Astrocyte (in vitro differentiated cells and primary cell): Measurements from ENCODE around the gene SSBP3. TPM values are rescaled to one million over a fixed set of nuclear protein-coding genes. Genes with fewer than 3 reads are reported as not detected.

Source experiments
- DNase-seq: peaks from one replicate; pipeline ENCODE4 v3.0.0-alpha.2; 2010; ENCODE audit warnings: low read depth
- FAIRE-seq: peaks from 2 replicates; lab custom pipeline; 2011; peaks lifted over from hg19 to GRCh38; lab: Jason Lieb, UNC
- H2AFZ ChIP-seq: 2 replicates; pipeline ENCODE4 v1.6.0; 2012; ENCODE audit warnings: low read depth, low read length, inconsistent platforms
- H3K27ac ChIP-seq: 2 replicates; pipeline ENCODE4 v1.5.1; 2011; ENCODE audit warnings: low read depth, low read length, inconsistent platforms
- H3K27me3 ChIP-seq: 2 replicates; pipeline ENCODE4 v1.6.0; 2011; ENCODE audit warnings: low read length, inconsistent platforms; ENCODE audit not compliant: insufficient read depth
- H3K36me3 ChIP-seq: 2 replicates; pipeline ENCODE4 v1.5.1; 2011; ENCODE audit warnings: low read length, inconsistent platforms; ENCODE audit not compliant: insufficient read depth
- H3K4me1 ChIP-seq: 2 replicates; pipeline ENCODE4 v1.5.1; 2011; ENCODE audit warnings: low read length, inconsistent platforms; ENCODE audit not compliant: insufficient read depth
- H3K4me2 ChIP-seq: 2 replicates; pipeline ENCODE4 v1.6.0; 2012; ENCODE audit warnings: low read length, inconsistent platforms
- H3K4me3 ChIP-seq: 2 replicates; pipeline ENCODE4 v1.5.1; 2011; ENCODE audit warnings: low read depth, mild to moderate bottlenecking, low read length, inconsistent platforms; ENCODE audit not compliant: insufficient read depth
- H3K79me2 ChIP-seq: 2 replicates; pipeline ENCODE4 v1.6.0; 2012; ENCODE audit warnings: mild to moderate bottlenecking, low read length, inconsistent platforms; ENCODE audit not compliant: insufficient read depth
- H3K9ac ChIP-seq: 2 replicates; pipeline ENCODE4 v1.6.0; 2012; ENCODE audit warnings: mild to moderate bottlenecking, low read length, inconsistent platforms
- H3K9me3 ChIP-seq: 2 replicates; pipeline ENCODE4 v1.5.1; 2012; ENCODE audit warnings: low read depth, mild to moderate bottlenecking, low read length, inconsistent platforms; ENCODE audit not compliant: insufficient read depth
- H4K20me1 ChIP-seq: 2 replicates; pipeline ENCODE4 v1.6.0; 2012; ENCODE audit warnings: low read length, inconsistent platforms; ENCODE audit not compliant: insufficient read depth
- H3K27ac Mint-ChIP-seq: one replicate; pipeline ENCODE4 v1.8.0; 2021; ENCODE audit warnings: mild to moderate bottlenecking, mixed read lengths; ENCODE audit not compliant: unreplicated experiment
- H3K27me3 Mint-ChIP-seq: one replicate; pipeline ENCODE4 v1.8.0; 2021; ENCODE audit warnings: low read depth, mixed read lengths; ENCODE audit not compliant: unreplicated experiment
- H3K36me3 Mint-ChIP-seq: one replicate; pipeline ENCODE4 v1.8.0; 2021; ENCODE audit warnings: low read depth, mixed read lengths; ENCODE audit not compliant: unreplicated experiment
- H3K4me1 Mint-ChIP-seq: one replicate; pipeline ENCODE4 v1.8.0; 2021; ENCODE audit warnings: low read depth, mixed read lengths; ENCODE audit not compliant: unreplicated experiment
- H3K4me3 Mint-ChIP-seq: one replicate; pipeline ENCODE4 v1.8.0; 2021; ENCODE audit warnings: mild to moderate bottlenecking, moderate library complexity, mixed read lengths; ENCODE audit not compliant: unreplicated experiment
- H3K9me3 Mint-ChIP-seq: one replicate; pipeline ENCODE4 v1.8.0; 2021; ENCODE audit warnings: mild to moderate bottlenecking, mixed read lengths; ENCODE audit not compliant: unreplicated experiment
- CTCF ChIP-seq: IDR thresholded peaks from 2 replicates; pipeline ENCODE4 v1.5.1; 2011; ENCODE audit warnings: low read depth, mild to moderate bottlenecking, inconsistent platforms, low read length, moderate library complexity; ENCODE audit not compliant: insufficient read depth
- EZH2 ChIP-seq: IDR thresholded peaks from 2 replicates; pipeline ENCODE4 v1.6.1; 2012; ENCODE audit warnings: mild to moderate bottlenecking, low read length, inconsistent platforms; ENCODE audit not compliant: insufficient read depth
- total RNA-seq: library from RNA; stranded (reverse); gene quantifications from 2 replicates; pipeline ENCODE4 v1.2.1, GENCODE V29; 2021

Gene SSBP3
- total RNA-seq, 1 donor from 2014 or later: 89.8 TPM

- Histone ChIP-seq H3K9me3 (no peaks in the 10 kb centered on the region), H3K9ac (peak overlapping the region; percentile 56), H2AFZ (no peak overlapping the region), H3K4me3 (peak overlapping the region; percentile 34), H3K27ac (peak overlapping the region; percentile 35), H3K4me1 (peaks cover 36% of the 10 kb centered on the region), H3K27me3 (no peaks in the 10 kb centered on the region), H3K79me2 (peaks cover 42% of the 10 kb centered on the region), H3K4me2 (peak overlapping the region; percentile 92), H3K36me3 (peaks cover 16% of the 10 kb centered on the region), H4K20me1 (peaks cover 57% of the 10 kb centered on the region)
- TF ChIP-seq EZH2: no peak
- no peak for TF ChIP-seq CTCF
- no peaks in the 10 kb centered on the region for H3K9me3 Mint-ChIP-seq
- H3K27me3 Mint-ChIP-seq: no peaks in the 10 kb centered on the region
- peaks cover 50% of the 10 kb centered on the region for H3K4me1 Mint-ChIP-seq
- H3K36me3 Mint-ChIP-seq: peaks cover 23% of the 10 kb centered on the region
- no peak for DNase-seq
- peak overlapping the region; percentile 55 for H3K27ac Mint-ChIP-seq
- no peak for FAIRE-seq
- peak overlapping the region; percentile 91 for H3K4me3 Mint-ChIP-seq
These were observed 1.9 kb downstream of the SSBP3 start for GRCh38 chr1:54404263-54404662.

- Histone ChIP-seq H3K4me1 (peaks cover 35% of the 10 kb centered on the region), H2AFZ (no peak overlapping the region), H3K4me3 (peak overlapping the region; percentile 34), H3K79me2 (peaks cover 42% of the 10 kb centered on the region), H3K36me3 (peaks cover 20% of the 10 kb centered on the region), H4K20me1 (peaks cover 61% of the 10 kb centered on the region), H3K9ac (peak overlapping the region; percentile 56), H3K27me3 (no peaks in the 10 kb centered on the region), H3K9me3 (no peaks in the 10 kb centered on the region), H3K4me2 (peak overlapping the region; percentile 92), H3K27ac (peak overlapping the region; percentile 35)
- Mint-ChIP-seq H3K9me3 (no peaks in the 10 kb centered on the region), H3K36me3 (peaks cover 26% of the 10 kb centered on the region), H3K4me3 (peak overlapping the region; percentile 91), H3K27ac (peak overlapping the region; percentile 55), H3K27me3 (no peaks in the 10 kb centered on the region), H3K4me1 (peaks cover 47% of the 10 kb centered on the region)
- TF ChIP-seq EZH2: no peak
- TF ChIP-seq CTCF: no peak
- DNase-seq (peak; percentile 65), FAIRE-seq (no peak)
These were observed 2.4 kb downstream of the SSBP3 start for GRCh38 chr1:54403808-54404261.

- Histone ChIP-seq H3K4me1 (peaks cover 31% of the 10 kb centered on the region), H4K20me1 (peaks cover 66% of the 10 kb centered on the region), H3K79me2 (peaks cover 43% of the 10 kb centered on the region), H3K9ac (peak overlapping the region; percentile 56), H3K27ac (no peak overlapping the region), H3K27me3 (no peaks in the 10 kb centered on the region), H3K4me2 (peak overlapping the region; percentile 92), H3K36me3 (peaks cover 24% of the 10 kb centered on the region), H3K9me3 (no peaks in the 10 kb centered on the region), H3K4me3 (peak overlapping the region; percentile 34), H2AFZ (no peak overlapping the region)
- TF ChIP-seq EZH2 (no peak), CTCF (no peak)
- H3K4me3 Mint-ChIP-seq: peak overlapping the region; percentile 91
- peaks cover 43% of the 10 kb centered on the region for H3K4me1 Mint-ChIP-seq
- H3K9me3 Mint-ChIP-seq: no peaks in the 10 kb centered on the region
- FAIRE-seq (no peak), DNase-seq (no peak)
- H3K27ac Mint-ChIP-seq: no peak overlapping the region
- H3K27me3 Mint-ChIP-seq: no peaks in the 10 kb centered on the region
- H3K36me3 Mint-ChIP-seq: peaks cover 28% of the 10 kb centered on the region
These were observed 2.8 kb downstream of the SSBP3 start for GRCh38 chr1:54403405-54403804.
